IMR-90 (cell line): Measurements from ENCODE around the gene HOXC13. TPM values are rescaled to one million over a fixed set of nuclear protein-coding genes. Genes with fewer than 3 reads are reported as not detected.

Source experiments
- ATAC-seq: fragments of 200-7000 bp; cut with Tn5 transposase; 2 replicates; pipeline ENCODE4 v1.9.1; 2020; ENCODE audit warnings: low read depth, mild to moderate bottlenecking, moderate library complexity
- BruUV-seq: library from RNA; stranded (reverse); fragments of 400-500 nt; replicated peaks from 2 replicates; lab custom pipeline; 2021; lab: Mats Ljungman, UMichigan
- CTCF ChIA-PET: fragments of 300-600 bp; formaldehyde crosslinking; extraction: SDS; loops from one replicate; lab custom pipeline; 2021; ENCODE audit warnings: antibody characterized with exemption; lab: Yijun Ruan, JAX
- POLR2A ChIA-PET: fragments of 300-600 bp; sonication (Branson Sonifier 250); formaldehyde crosslinking; loops from one replicate; lab custom pipeline; 2022; ENCODE audit warnings: antibody characterized with exemption; ENCODE audit not compliant: unreplicated experiment; lab: Charles Lee
- DNase-seq: peaks from one replicate; pipeline ENCODE4 v3.0.0; 2013
- H2AFZ ChIP-seq: replicated peaks from 2 replicates; pipeline ENCODE3; 2013; ENCODE audit warnings: low read length, mild to moderate bottlenecking; ENCODE audit not compliant: poor library complexity
- H2AK5ac ChIP-seq: 2 replicates; pipeline ENCODE4 v1.6.1; 2013; ENCODE audit warnings: low read depth, low read length, inconsistent platforms
- H2AK9ac ChIP-seq: replicated peaks from 2 replicates; pipeline ENCODE3; 2013; ENCODE audit warnings: mild to moderate bottlenecking, low read depth, low read length, moderate library complexity; ENCODE audit not compliant: poor library complexity
- H2BK120ac ChIP-seq: 2 replicates; pipeline ENCODE4 v1.6.1; 2013; ENCODE audit warnings: low read depth, low read length, inconsistent platforms
- H2BK15ac ChIP-seq: 3 replicates; pipeline ENCODE4 v1.6.1; 2013; ENCODE audit warnings: low read depth, low read length, inconsistent platforms
- H2BK20ac ChIP-seq: 2 replicates; pipeline ENCODE4 v1.6.1; 2013; ENCODE audit warnings: low read depth, mild to moderate bottlenecking, inconsistent platforms, low read length, moderate library complexity
- H2BK5ac ChIP-seq: 2 replicates; pipeline ENCODE4 v1.6.1; 2013; ENCODE audit warnings: mild to moderate bottlenecking, low read depth, low read length, inconsistent platforms; ENCODE audit not compliant: poor library complexity, severe bottlenecking
- H3K14ac ChIP-seq: replicated peaks from 2 replicates; pipeline ENCODE4 v1.6.1; 2013; ENCODE audit warnings: low read depth, low read length, inconsistent platforms
- H3K18ac ChIP-seq: 2 replicates; pipeline ENCODE4 v1.6.1; 2013; ENCODE audit warnings: low read depth, low read length, control low read depth
- H3K23ac ChIP-seq: 2 replicates; pipeline ENCODE4 v1.6.1; 2013; ENCODE audit warnings: low read depth, low read length, inconsistent platforms
- H3K27ac ChIP-seq: 2 replicates; pipeline ENCODE4 v1.5.1; 2013; ENCODE audit warnings: mild to moderate bottlenecking, control low read depth, low read length; ENCODE audit not compliant: insufficient read depth
- H3K27me3 ChIP-seq: 2 replicates; pipeline ENCODE4 v1.6.1; 2013; ENCODE audit warnings: low read length; ENCODE audit not compliant: control insufficient read depth, insufficient read depth
- H3K36me3 ChIP-seq: 2 replicates; pipeline ENCODE4 v1.6.1; 2013; ENCODE audit warnings: low read length, mixed read lengths; ENCODE audit not compliant: control insufficient read depth, insufficient read depth
- H3K4ac ChIP-seq: 2 replicates; pipeline ENCODE4 v1.6.1; 2013; ENCODE audit warnings: low read depth, low read length, inconsistent platforms
- H3K4me1 ChIP-seq: 2 replicates; pipeline ENCODE4 v1.6.1; 2013; ENCODE audit warnings: low read length, mixed read lengths; ENCODE audit not compliant: control insufficient read depth, insufficient read depth
- H3K4me2 ChIP-seq: 2 replicates; pipeline ENCODE4 v1.6.1; 2013; ENCODE audit warnings: low read depth, mild to moderate bottlenecking, control low read depth, low read length, moderate library complexity
- H3K4me3 ChIP-seq: 2 replicates; pipeline ENCODE4 v1.5.1; 2013; ENCODE audit warnings: low read depth, mild to moderate bottlenecking, control low read depth, low read length, moderate library complexity; ENCODE audit not compliant: insufficient read depth
- H3K56ac ChIP-seq: 2 replicates; pipeline ENCODE4 v1.6.1; 2013; ENCODE audit warnings: low read length, inconsistent platforms; ENCODE audit not compliant: insufficient read depth; ENCODE audit errors: extremely low read depth
- H3K79me1 ChIP-seq, 2 experiments: 2 replicates each; pipeline ENCODE4 v1.6.1; 2013; ENCODE audit warnings: low read length in 2 of 2, inconsistent platforms in 1 of 2, low read depth in 1 of 2
- H3K9ac ChIP-seq: 2 replicates; pipeline ENCODE4 v1.6.1; 2013; ENCODE audit warnings: low read depth, low read length, control low read depth
- H3K9me1 ChIP-seq: 2 replicates; pipeline ENCODE4 v1.6.1; 2013; ENCODE audit warnings: low read length, inconsistent platforms; ENCODE audit not compliant: insufficient read depth
- H3K9me3 ChIP-seq: 2 replicates; pipeline ENCODE4 v1.6.1; 2013; ENCODE audit warnings: low read length; ENCODE audit not compliant: control insufficient read depth, insufficient read depth
- H4K20me1 ChIP-seq: 2 replicates; pipeline ENCODE4 v1.6.1; 2013; ENCODE audit warnings: low read length, inconsistent platforms; ENCODE audit not compliant: insufficient read depth
- H4K5ac ChIP-seq: 2 replicates; pipeline ENCODE4 v1.6.1; 2013; ENCODE audit warnings: mild to moderate bottlenecking, low read depth, low read length, control low read depth
- H4K8ac ChIP-seq, 2 experiments: 2 replicates each; pipeline ENCODE4 v1.6.1; 2013; ENCODE audit warnings: low read depth in 2 of 2, low read length in 2 of 2, control low read depth in 1 of 2, inconsistent platforms in 1 of 2
- H4K91ac ChIP-seq: 2 replicates; pipeline ENCODE4 v1.6.1; 2013; ENCODE audit warnings: low read depth, low read length, inconsistent platforms; ENCODE audit not compliant: insufficient read depth
- BHLHE40 ChIP-seq: fragments of 150-350 bp; IDR thresholded peaks from 2 replicates; pipeline ENCODE4 v1.6.1; 2016; ENCODE audit warnings: mild to moderate bottlenecking, low read depth, low read length
- WGBS, 2 experiments: methylation state at CpG; one replicate each; pipeline versions ENCODE4 v1.1.5 to v1.1.7; 2013; ENCODE audit warnings: missing lambda C conversion rate in 2 of 2; ENCODE audit not compliant: insufficient read length in 1 of 2; ENCODE audit errors: extremely low coverage in 2 of 2; 5-methylcytosine and 5-hydroxymethylcytosine counted together
- dilution Hi-C: fragments of 300-500 bp; cut with HindIII; formaldehyde crosslinking; loops from one replicate; pipeline ENCODE4 v1.14.3; 2018; ENCODE audit warnings: low sequenced_read_pairs; ENCODE audit not compliant: unreplicated experiment
- in situ Hi-C: fragments of 300-500 bp; cut with MboI; formaldehyde crosslinking; loops from 3 replicates; pipeline ENCODE4 v1.14.3; 2019; ENCODE audit warnings: low sequenced_read_pairs, inconsistent platforms, mixed read lengths
- intact Hi-C: fragments of 100-400 bp; cut with micrococcal nuclease; formaldehyde crosslinking; loops from 2 replicates; pipeline ENCODE4 v1.10.0; 2022
- polyA plus RNA-seq, 3 experiments: library from polyadenylated mRNA; depleted of rRNA; stranded (reverse); fragments of >200 nt; gene quantifications; 2 replicates each; pipeline ENCODE4 v1.2.3, GENCODE V29; 2012; ENCODE audit warnings: low replicate concordance in 1 of 3
- total RNA-seq: library from RNA; depleted of rRNA; stranded (reverse); fragments of >200 nt; gene quantifications from 2 replicates; pipeline ENCODE4 v1.2.3, GENCODE V29; 2012

Gene HOXC13
- total and polyA plus RNA-seq, 2 of the 4 experiments (the other 2 are of a cell fraction) = not detected

DNA sequence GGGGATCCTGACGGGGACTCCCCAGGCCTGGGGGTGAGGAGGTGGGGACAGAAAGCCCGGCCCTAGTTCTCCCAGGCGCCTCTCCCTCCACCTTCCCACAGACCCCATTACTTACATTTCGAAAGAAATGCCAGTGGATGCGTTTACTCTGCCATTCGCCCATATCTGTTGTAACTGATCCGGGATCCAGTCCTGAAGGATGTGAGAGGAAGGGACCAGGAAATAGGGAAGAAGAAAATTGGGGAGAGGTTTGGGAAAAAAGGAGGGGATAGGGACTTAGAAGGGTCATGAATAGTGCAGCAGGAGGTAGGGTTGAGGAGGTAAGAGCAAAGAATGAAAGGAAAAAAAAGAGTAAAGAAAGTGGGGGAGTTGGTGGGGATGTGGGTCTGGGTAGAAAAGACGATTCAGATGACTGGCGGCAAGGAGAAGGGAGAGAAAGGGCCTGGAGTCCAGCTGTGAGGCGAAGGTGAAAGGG, 17.2 kb downstream of the HOXC13 start:
- H2AK9ac ChIP-seq = no peak overlapping the region
- H3K4me3 ChIP-seq = no peak overlapping the region
- dilution Hi-C loops (no loop called here), intact Hi-C loops (no loop called here), in situ Hi-C loops (no loop called here)
- TF ChIP-seq BHLHE40 = no peak
- H4K20me1 ChIP-seq = no peaks in the 10 kb centered on the region
- no peak overlapping the region for H4K91ac ChIP-seq
- ChIA-PET POLR2A (no interaction called here), CTCF (no interaction called here)
- H3K9me1 ChIP-seq = no peaks in the 10 kb centered on the region
- H4K5ac ChIP-seq = no peak overlapping the region
- H3K27ac ChIP-seq = no peak overlapping the region
- no peak overlapping the region for H4K8ac ChIP-seq
- peaks cover 4% of the 10 kb centered on the region for H3K9me3 ChIP-seq
- peaks cover 96% of the 10 kb centered on the region for H3K27me3 ChIP-seq
- no peak overlapping the region for H3K14ac ChIP-seq
- no peak overlapping the region for H3K18ac ChIP-seq
- 3 to 100% methylated on average over 1 to 3 of the region's 10 CpGs for WGBS, 2 experiments
- no peak overlapping the region for H3K23ac ChIP-seq
- no peak overlapping the region for H3K4me2 ChIP-seq
- H3K79me1 ChIP-seq = no peaks in the 10 kb centered on the region
- no peak overlapping the region for H3K9ac ChIP-seq
- DNase-seq (no peak), ATAC-seq (no peak)
- no TSS peak for BruUV-seq
- no peak overlapping the region for H2BK5ac ChIP-seq
- H3K4ac ChIP-seq = no peak overlapping the region
- no peak overlapping the region for H2BK120ac ChIP-seq
- H2BK20ac ChIP-seq = no peak overlapping the region
- H2BK15ac ChIP-seq = no peak overlapping the region
- no peak overlapping the region for H3K56ac ChIP-seq
- no peak overlapping the region for H2AFZ ChIP-seq
- no peaks in the 10 kb centered on the region for H3K36me3 ChIP-seq
- no peak overlapping the region for H2AK5ac ChIP-seq
- H3K4me1 ChIP-seq = no peaks in the 10 kb centered on the region
